ENCODE results near the gene IPO4. TPM values are rescaled to one million over a fixed set of nuclear protein-coding genes. Genes with fewer than 3 reads are reported as not detected.

IPO4 gene
- total and polyA plus RNA-seq, 9 of the 15 experiments (the other 6 are each of a cell fraction or from before 2014, with no cell fraction given), result 7.3 to 122 (median 31.8) TPM

- TF ChIP-seq MGA (IDR thresholded peaks at IDR 0.05) (peak; percentile 98), HNRNPLL (IDR thresholded peaks at IDR 0.05; ENCODE audit: low read depth, low read length, poor library complexity, severe bottlenecking) (peak; percentile 10), RHOXF2B (CRISPR knock-in tag; conservative IDR thresholded peaks at IDR 0.05) (no peak), ZNF263 (CRISPR knock-in tag; IDR thresholded peaks at IDR 0.05; ENCODE audit: borderline replicate concordance) (peak; percentile 66; the same call in 1 of the 2 replicates), ZBTB5 (IDR thresholded peaks at IDR 0.05) (no peak), GATAD2B (IDR thresholded peaks at IDR 0.05; ENCODE audit: borderline replicate concordance) (no peak), ZNF197 (CRISPR knock-in tag; IDR thresholded peaks at IDR 0.05; ENCODE audit: low read depth) (no peak), MEF2A (IDR thresholded peaks at IDR 0.05; ENCODE audit: control insufficient read depth, low read depth, low read length) (no peak), SETDB1 (IDR thresholded peaks at IDR 0.05; ENCODE audit: low read length) (no peak), SFPQ (IDR thresholded peaks at IDR 0.05; ENCODE audit: low read depth, low read length) (no peak)
Measured at GRCh38 chr14:24195186-24196070, 6.8 kb upstream of the IPO4 start, which contains the start of gene TM9SF1 (continued).
